ENCODE measurements around the gene AK5.

The AK5 gene, protein sequence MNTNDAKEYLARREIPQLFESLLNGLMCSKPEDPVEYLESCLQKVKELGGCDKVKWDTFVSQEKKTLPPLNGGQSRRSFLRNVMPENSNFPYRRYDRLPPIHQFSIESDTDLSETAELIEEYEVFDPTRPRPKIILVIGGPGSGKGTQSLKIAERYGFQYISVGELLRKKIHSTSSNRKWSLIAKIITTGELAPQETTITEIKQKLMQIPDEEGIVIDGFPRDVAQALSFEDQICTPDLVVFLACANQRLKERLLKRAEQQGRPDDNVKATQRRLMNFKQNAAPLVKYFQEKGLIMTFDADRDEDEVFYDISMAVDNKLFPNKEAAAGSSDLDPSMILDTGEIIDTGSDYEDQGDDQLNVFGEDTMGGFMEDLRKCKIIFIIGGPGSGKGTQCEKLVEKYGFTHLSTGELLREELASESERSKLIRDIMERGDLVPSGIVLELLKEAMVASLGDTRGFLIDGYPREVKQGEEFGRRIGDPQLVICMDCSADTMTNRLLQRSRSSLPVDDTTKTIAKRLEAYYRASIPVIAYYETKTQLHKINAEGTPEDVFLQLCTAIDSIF

DNA sequence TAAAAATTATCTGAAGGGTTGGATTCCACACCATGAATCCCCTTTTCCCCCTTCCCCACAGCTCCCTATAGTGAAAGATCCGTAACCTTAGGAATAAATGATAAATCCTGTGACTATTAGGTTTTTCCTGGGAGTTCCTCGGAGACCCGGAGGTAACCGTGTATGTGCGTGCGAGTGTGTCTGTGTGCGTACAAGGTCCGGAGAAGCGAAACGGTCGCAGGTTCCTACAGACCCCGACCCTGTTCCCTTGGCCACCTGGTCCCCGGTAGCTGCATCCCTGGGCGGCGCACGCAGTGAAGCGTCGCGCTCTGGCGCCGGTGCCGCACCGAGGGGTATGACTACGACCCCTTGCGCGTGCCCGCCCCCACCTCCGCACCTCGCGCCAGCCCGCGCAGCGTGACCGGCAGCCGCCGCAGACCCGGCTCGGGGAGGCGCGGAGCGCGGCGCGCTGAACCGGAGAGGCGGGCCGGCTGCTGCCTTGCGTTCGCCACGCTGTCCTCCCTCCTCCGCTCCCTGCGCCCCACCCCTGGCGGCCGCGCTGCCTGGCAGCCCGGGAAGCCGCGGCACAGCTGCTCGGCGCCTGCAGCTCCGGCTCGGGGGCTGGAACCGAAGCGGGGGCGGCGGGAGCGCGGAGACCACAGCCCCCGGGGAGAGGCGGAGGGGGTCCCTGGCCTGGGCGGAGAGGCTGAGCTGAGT, at the start of gene AK5:
Gene AK5, plus strand, starts transcription at position 529 of the 696 bp plus-strand sequence. CDS start 295 bp downstream, outside the sequence.
- FAIRE-seq: no peak
- peak; percentile 30 for DNase-seq (ENCODE audit: insufficient read length, low spot score)
- 0 out of 2 replicates have a peak, but pooled peaks have one; percentile 34 for TF ChIP-seq POLR2A (IDR thresholded peaks at IDR 0.05; ENCODE audit: low read depth, low read length)

DNA sequence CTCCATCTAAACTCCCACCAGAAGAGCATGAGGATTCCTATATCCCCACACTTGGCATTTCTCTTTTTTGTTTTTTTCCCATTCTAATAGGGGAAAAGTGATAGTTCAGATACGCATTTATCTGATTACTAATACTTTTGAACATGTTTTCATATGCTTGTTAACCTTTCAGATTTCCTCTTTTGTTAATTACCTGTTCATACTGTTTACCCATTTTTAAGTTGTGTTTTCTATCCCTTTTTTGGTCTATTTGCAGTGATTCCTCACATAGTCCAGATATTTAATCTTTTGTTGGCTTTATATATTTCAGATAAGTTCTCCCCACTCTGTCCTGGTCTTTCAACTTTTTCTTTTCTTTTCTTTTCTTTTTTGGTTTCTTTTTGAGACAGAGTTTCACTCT, 49.0 kb upstream of the AK5 start:
- no peak for TF ChIP-seq POLR2A (IDR thresholded peaks at IDR 0.05; ENCODE audit: low read depth, low read length)
- FAIRE-seq (no peak), DNase-seq (ENCODE audit: insufficient read length, low spot score) (no peak)

DNA sequence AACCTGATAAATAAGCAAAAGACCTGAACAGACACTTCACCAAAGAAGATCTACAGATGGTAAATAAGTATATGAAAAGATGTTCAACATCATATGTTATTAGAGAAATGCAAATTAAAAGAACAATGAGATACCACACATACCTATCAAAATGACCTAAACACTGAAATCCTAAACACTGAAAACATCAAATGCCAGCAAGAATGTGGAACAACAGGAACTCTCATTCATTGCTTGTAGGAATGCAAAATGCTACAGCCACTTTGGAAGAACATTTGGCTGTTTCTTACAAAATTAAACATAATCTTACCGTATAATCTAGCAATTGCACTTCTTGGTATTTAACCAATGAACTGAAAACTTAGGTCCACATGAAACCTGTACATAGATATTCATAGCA, 47.7 kb upstream of the AK5 start:
- no peak for TF ChIP-seq POLR2A (IDR thresholded peaks at IDR 0.05; ENCODE audit: low read depth, low read length)
- FAIRE-seq: no peak
- no peak for DNase-seq (ENCODE audit: insufficient read length, low spot score)

GRCh38 chr1:77234943-77235342, 46.9 kb upstream of the AK5 start:
- DNase-seq (ENCODE audit: insufficient read length, low spot score): no peak
- no peak for FAIRE-seq
- TF ChIP-seq POLR2A (IDR thresholded peaks at IDR 0.05; ENCODE audit: low read depth, low read length): no peak

- no peak for DNase-seq (ENCODE audit: insufficient read length, low spot score)
- no peak for TF ChIP-seq POLR2A (IDR thresholded peaks at IDR 0.05; ENCODE audit: low read depth, low read length)
Measured at GRCh38 chr1:77238462-77238861, 43.4 kb upstream of the AK5 start.

GRCh38 chr1:77239311-77239710, 42.5 kb upstream of the AK5 start:
- DNase-seq (ENCODE audit: insufficient read length, low spot score): no peak
- FAIRE-seq: no peak
- TF ChIP-seq POLR2A (IDR thresholded peaks at IDR 0.05; ENCODE audit: low read depth, low read length): no peak

More at GRCh38 chr1:77238462-77238861, 43.4 kb upstream of the AK5 start:
- no peak for FAIRE-seq

DNA sequence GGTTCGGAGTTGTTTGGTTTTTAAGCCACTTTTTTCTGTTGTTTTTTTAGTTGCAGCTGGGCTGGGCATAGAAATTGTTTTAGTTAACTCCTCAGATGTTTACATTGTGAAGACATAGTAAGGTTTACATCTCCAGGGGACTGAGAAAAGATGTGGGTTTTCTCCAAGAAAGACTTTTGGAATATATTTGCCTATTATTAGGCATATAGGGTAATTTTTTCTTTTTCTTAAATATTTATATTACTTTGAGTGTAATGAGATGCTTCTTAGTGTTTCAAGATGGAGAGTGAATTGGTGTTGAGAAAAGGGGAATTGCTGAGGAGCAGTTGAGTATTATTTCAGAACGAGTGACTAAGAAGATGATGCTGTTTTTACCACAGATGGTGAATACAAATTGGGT, 36.0 kb upstream of the AK5 start:
- DNase-seq (ENCODE audit: insufficient read length, low spot score) (no peak), FAIRE-seq (no peak)
- TF ChIP-seq POLR2A (IDR thresholded peaks at IDR 0.05; ENCODE audit: low read depth, low read length): no peak

DNA sequence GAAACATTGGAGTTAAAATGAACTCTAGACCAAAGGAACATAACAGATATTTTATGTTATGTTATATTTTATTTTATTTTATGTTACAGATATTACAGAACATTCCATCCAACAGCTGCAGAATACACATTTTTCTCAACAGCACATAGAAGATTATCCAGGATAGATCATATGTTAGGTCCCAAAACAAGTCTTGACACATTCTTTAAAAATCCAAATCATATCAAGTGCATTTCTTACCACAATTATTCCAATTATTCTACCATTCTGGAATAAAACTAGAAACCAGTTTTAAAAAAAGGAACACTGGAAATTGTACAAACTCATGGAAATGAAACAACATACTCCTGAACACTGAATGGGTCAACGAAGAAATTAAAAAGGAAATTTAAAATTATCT, 31.7 kb upstream of the AK5 start:
- TF ChIP-seq POLR2A (IDR thresholded peaks at IDR 0.05; ENCODE audit: low read depth, low read length): no peak
- no peak for FAIRE-seq
- no peak for DNase-seq (ENCODE audit: insufficient read length, low spot score)

GRCh38 chr1:77253211-77253610, 28.6 kb upstream of the AK5 start:
- TF ChIP-seq POLR2A (IDR thresholded peaks at IDR 0.05; ENCODE audit: low read depth, low read length): no peak
- DNase-seq (ENCODE audit: insufficient read length, low spot score) (no peak), FAIRE-seq (no peak)

DNA sequence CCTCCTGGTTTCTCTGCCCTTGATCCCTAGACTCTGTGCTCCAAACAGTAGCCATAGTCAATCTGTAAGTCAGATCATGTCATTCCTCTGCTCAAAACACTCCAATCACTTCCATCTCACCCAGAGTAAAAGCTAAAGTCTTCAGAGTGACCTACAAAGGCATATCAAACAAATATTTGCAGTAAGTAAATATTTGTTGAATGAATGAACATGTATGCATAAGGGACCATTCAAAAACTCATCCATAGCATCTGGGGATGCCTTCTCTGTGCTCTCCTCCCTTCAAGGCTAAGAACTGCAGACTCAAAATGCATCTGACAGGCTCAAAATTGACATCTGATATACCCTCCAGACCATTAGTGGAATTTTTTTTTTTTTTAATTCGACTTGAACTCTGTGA, 18.1 kb upstream of the AK5 start:
- DNase-seq (ENCODE audit: insufficient read length, low spot score) (no peak), FAIRE-seq (no peak)
- no peak for TF ChIP-seq POLR2A (IDR thresholded peaks at IDR 0.05; ENCODE audit: low read depth, low read length)

DNA sequence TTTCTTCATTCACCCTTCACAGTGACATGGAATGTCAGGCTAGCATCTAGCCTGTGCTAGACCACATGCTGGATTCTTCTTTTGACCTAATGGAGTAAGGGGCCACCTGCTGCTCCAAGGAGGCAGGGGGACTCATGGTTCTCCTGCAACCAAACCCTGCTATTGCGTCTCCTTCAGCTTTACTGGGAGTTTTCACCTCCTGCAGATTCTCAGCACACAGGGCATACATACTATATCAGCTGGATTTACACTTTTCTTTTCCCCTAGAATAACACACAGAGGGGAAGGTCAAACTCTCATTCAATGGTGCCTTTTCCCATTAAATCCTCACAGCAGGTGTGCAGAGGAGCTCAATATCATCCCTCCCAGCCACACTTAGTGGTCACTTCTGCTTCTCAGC, 16.6 kb upstream of the AK5 start:
- DNase-seq (ENCODE audit: insufficient read length, low spot score): no peak
- no peak for FAIRE-seq
- no peak for TF ChIP-seq POLR2A (IDR thresholded peaks at IDR 0.05; ENCODE audit: low read depth, low read length)

GRCh38 chr1:77267035-77267434, 14.8 kb upstream of the AK5 start:
- no peak for FAIRE-seq
- TF ChIP-seq POLR2A (IDR thresholded peaks at IDR 0.05; ENCODE audit: low read depth, low read length): no peak
- no peak for DNase-seq (ENCODE audit: insufficient read length, low spot score)

GRCh38 chr1:77271852-77272580, 9.8 kb upstream of the AK5 start:
- DNase-seq (ENCODE audit: insufficient read length, low spot score): no peak
- no peak for TF ChIP-seq POLR2A (IDR thresholded peaks at IDR 0.05; ENCODE audit: low read depth, low read length)
- peak; percentile 70 for FAIRE-seq

GRCh38 chr1:77273891-77274290, 7.9 kb upstream of the AK5 start:
- FAIRE-seq: peak; percentile 27
- no peak for TF ChIP-seq POLR2A (IDR thresholded peaks at IDR 0.05; ENCODE audit: low read depth, low read length)

More at GRCh38 chr1:77273891-77274290, 7.9 kb upstream of the AK5 start:
- DNase-seq (ENCODE audit: insufficient read length, low spot score): no peak
